ENCODE results near the gene RMND1. TPM values are rescaled to one million over a fixed set of nuclear protein-coding genes. Genes with fewer than 3 reads are reported as not detected.

Gene RMND1
- total and polyA plus RNA-seq, 2 experiments from 2014 or later: 29.9 to 30.6 TPM

- Histone ChIP-seq H3K4me1 (ENCODE audit: insufficient read depth) (no peaks in the 10 kb centered on the region; the same call in 1 of the 2 replicates), H3K27ac (no peak overlapping the region), H3K27me3 (replicated peaks; ENCODE audit: insufficient read depth) (no peaks in the 10 kb centered on the region), H3K9ac (peak overlapping the region; percentile 89), H2AFZ (peak overlapping the region; percentile 85), H3K4me3 (peak overlapping the region; percentile 77), H4K20me1 (ENCODE audit: insufficient read depth) (no peaks in the 10 kb centered on the region), H3K36me3 (ENCODE audit: low read depth) (no peaks in the 10 kb centered on the region), H3K4me2 (ENCODE audit: unreplicated experiment) (peak overlapping the region; percentile 85), H3K9me2 (ENCODE audit: insufficient read depth) (no peaks in the 10 kb centered on the region), H3K79me2 (ENCODE audit: insufficient read depth) (no peaks in the 10 kb centered on the region), H3F3A (ENCODE audit: insufficient read depth) (no peaks in the 10 kb centered on the region), H3K9me3 (ENCODE audit: low read depth) (no peaks in the 10 kb centered on the region)
- TF ChIP-seq EZH2phosphoT487 (IDR thresholded peaks at IDR 0.05; ENCODE audit: insufficient read depth, low read depth): no peak
- no peak for TF ChIP-seq EZH2 (IDR thresholded peaks at IDR 0.05; ENCODE audit: insufficient read depth, poor library complexity, severe bottlenecking)
- DNase-seq: peak; percentile 55
- in situ Hi-C loops (cut with MboI): no loop called here
- WGBS, 2 experiments (ENCODE audit: low coverage in 1 of 2, low lambda C conversion rate in 2 of 2, missing lambda C conversion rate in 2 of 2): 34 to 35% methylated on average over 16 of the region's 16 CpGs
These were observed 41.4 kb upstream of the RMND1 start for GRCh38 chr6:151493161-151493803.

GRCh38 chr6:151490996-151491395, 39.1 kb upstream of the RMND1 start:
- Histone ChIP-seq H2AFZ (no peak overlapping the region), H3K4me2 (ENCODE audit: unreplicated experiment) (no peak overlapping the region), H3K27me3 (replicated peaks; ENCODE audit: insufficient read depth) (no peaks in the 10 kb centered on the region), H3K4me3 (no peak overlapping the region), H4K20me1 (ENCODE audit: insufficient read depth) (no peaks in the 10 kb centered on the region), H3K27ac (no peak overlapping the region), H3K9ac (no peak overlapping the region), H3K9me2 (ENCODE audit: insufficient read depth) (no peaks in the 10 kb centered on the region), H3K9me3 (ENCODE audit: low read depth) (no peaks in the 10 kb centered on the region), H3K36me3 (ENCODE audit: low read depth) (no peaks in the 10 kb centered on the region), H3F3A (ENCODE audit: insufficient read depth) (no peaks in the 10 kb centered on the region), H3K79me2 (ENCODE audit: insufficient read depth) (no peaks in the 10 kb centered on the region), H3K4me1 (ENCODE audit: insufficient read depth) (no peaks in the 10 kb centered on the region; the same call in 1 of the 2 replicates)
- TF ChIP-seq EZH2 (IDR thresholded peaks at IDR 0.05; ENCODE audit: insufficient read depth, poor library complexity, severe bottlenecking) (no peak), EZH2phosphoT487 (IDR thresholded peaks at IDR 0.05; ENCODE audit: insufficient read depth, low read depth) (no peak)
- in situ Hi-C loops (cut with MboI): no loop called here
- 59 to 64% methylated on average over 7 of the region's 7 CpGs for WGBS, 2 experiments (ENCODE audit: low coverage in 1 of 2, low lambda C conversion rate in 2 of 2, missing lambda C conversion rate in 2 of 2)
- no peak for DNase-seq

GRCh38 chr6:151488226-151488625, 36.3 kb upstream of the RMND1 start:
- Histone ChIP-seq H4K20me1 (ENCODE audit: insufficient read depth) (no peaks in the 10 kb centered on the region), H3K36me3 (ENCODE audit: low read depth) (no peaks in the 10 kb centered on the region), H3K27me3 (replicated peaks; ENCODE audit: insufficient read depth) (no peaks in the 10 kb centered on the region), H3K9ac (no peak overlapping the region), H3F3A (ENCODE audit: insufficient read depth) (peaks cover 6% of the 10 kb centered on the region; the same call in 1 of the 2 replicates), H3K4me1 (ENCODE audit: insufficient read depth) (0 out of 2 replicates have a peak, but pooled peaks cover 10% of the 10 kb centered on the region), H3K4me2 (ENCODE audit: unreplicated experiment) (no peak overlapping the region), H2AFZ (no peak overlapping the region), H3K9me2 (ENCODE audit: insufficient read depth) (no peaks in the 10 kb centered on the region), H3K79me2 (ENCODE audit: insufficient read depth) (no peaks in the 10 kb centered on the region), H3K27ac (no peak overlapping the region), H3K4me3 (no peak overlapping the region), H3K9me3 (ENCODE audit: low read depth) (no peaks in the 10 kb centered on the region)
- no peak for TF ChIP-seq EZH2phosphoT487 (IDR thresholded peaks at IDR 0.05; ENCODE audit: insufficient read depth, low read depth)
- TF ChIP-seq EZH2 (IDR thresholded peaks at IDR 0.05; ENCODE audit: insufficient read depth, poor library complexity, severe bottlenecking): no peak
- peak; percentile 35 for DNase-seq
- in situ Hi-C loops (cut with MboI): no loop called here
- 16 to 18% methylated on average over 2 of the region's 2 CpGs for WGBS, 2 experiments (ENCODE audit: low coverage in 1 of 2, low lambda C conversion rate in 2 of 2, missing lambda C conversion rate in 2 of 2)

GRCh38 chr6:151483994-151484393, 32.1 kb upstream of the RMND1 start:
- Histone ChIP-seq H3K27me3 (replicated peaks; ENCODE audit: insufficient read depth) (no peaks in the 10 kb centered on the region), H2AFZ (no peak overlapping the region)
- in situ Hi-C loops (cut with MboI): no loop called here

More at GRCh38 chr6:151483994-151484393, 32.1 kb upstream of the RMND1 start:
- peaks cover 20% of the 10 kb centered on the region; the same call in 1 of the 2 replicates for H3K4me1 ChIP-seq (ENCODE audit: insufficient read depth)
- peaks cover 6% of the 10 kb centered on the region; the same call in 1 of the 2 replicates for H3F3A ChIP-seq (ENCODE audit: insufficient read depth)
- H3K4me3 ChIP-seq: no peak overlapping the region
- no peak overlapping the region for H3K9ac ChIP-seq
- TF ChIP-seq EZH2 (IDR thresholded peaks at IDR 0.05; ENCODE audit: insufficient read depth, poor library complexity, severe bottlenecking) (no peak), EZH2phosphoT487 (IDR thresholded peaks at IDR 0.05; ENCODE audit: insufficient read depth, low read depth) (no peak)
- H3K4me2 ChIP-seq (ENCODE audit: unreplicated experiment): no peak overlapping the region
- no peaks in the 10 kb centered on the region for H3K9me3 ChIP-seq (ENCODE audit: low read depth)
- no peaks in the 10 kb centered on the region for H4K20me1 ChIP-seq (ENCODE audit: insufficient read depth)
- H3K36me3 ChIP-seq (ENCODE audit: low read depth): no peaks in the 10 kb centered on the region
- H3K27ac ChIP-seq: no peak overlapping the region
- H3K9me2 ChIP-seq (ENCODE audit: insufficient read depth): no peaks in the 10 kb centered on the region
- DNase-seq: no peak
- no peaks in the 10 kb centered on the region for H3K79me2 ChIP-seq (ENCODE audit: insufficient read depth)
